Hematopoietic multipotent progenitor cell treated with erythropoietin and hydrocortisone succinate and interleukin-3 and kit ligand, for 6 days (in vitro differentiated cells): ENCODE results near the gene TAAR6.
"Not testable (repeated sequence)": the region's sequence is repeated elsewhere in the genome, so short reads cannot be mapped to it uniquely, and the experiment has no call there.

Experiments
- DNase-seq: peaks from one replicate; pipeline ENCODE4 v3.0.0-alpha.2; 2015

TAAR6 gene

GRCh38 chr6:132570221-132570777, at the start of gene TAAR6:
TAAR6 (plus strand) TSS chr6:132570322; CDS start chr6:132570322, 0 bp downstream.
- DNase-seq, result no peak

GRCh38 chr6:132520953-132521352, 49.2 kb upstream of the TAAR6 start:
- DNase-seq, result no peak

DNA sequence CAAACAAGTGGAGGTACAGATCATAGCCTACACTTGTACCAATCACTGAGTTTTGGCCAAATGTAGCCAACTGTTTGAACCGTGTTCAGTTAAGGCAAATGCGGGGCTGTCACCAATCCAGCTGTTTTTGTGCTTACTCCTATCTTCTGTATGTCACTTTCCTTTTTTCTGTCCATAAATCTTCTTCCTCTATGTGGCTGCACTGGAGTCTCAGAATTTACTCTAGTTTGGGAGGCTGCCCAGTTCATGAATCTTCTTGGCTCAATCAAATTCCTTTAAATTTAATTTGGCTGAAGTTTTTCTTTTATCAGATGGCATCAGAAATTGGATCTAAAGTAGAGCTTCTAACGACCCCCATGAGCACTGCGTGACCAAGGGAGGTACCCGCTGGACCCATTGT, 45.5 kb upstream of the TAAR6 start:
- DNase-seq, result no peak

GRCh38 chr6:132525866-132526265, 44.3 kb upstream of the TAAR6 start:
- DNase-seq, result no peak

GRCh38 chr6:132526461-132526860, 43.7 kb upstream of the TAAR6 start:
- no peak for DNase-seq

DNA sequence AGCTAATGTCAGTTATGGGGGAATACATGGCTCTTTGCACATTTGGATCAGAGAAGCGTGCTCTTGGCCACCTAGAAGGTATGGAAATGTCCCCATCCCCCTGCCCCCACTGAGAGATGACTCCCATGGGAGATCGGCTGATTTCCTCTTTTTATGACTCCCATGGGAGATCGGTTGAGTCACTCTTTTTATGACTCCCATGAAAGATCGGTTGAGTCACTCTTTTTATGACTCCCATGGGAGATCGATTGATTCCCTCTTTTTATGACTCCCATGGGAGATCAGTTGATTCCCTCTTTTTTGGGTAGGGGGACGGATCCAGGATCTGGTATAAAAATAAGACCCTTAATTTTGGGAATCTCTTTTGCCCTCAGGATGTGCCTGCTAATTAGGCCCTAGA, 42.3 kb upstream of the TAAR6 start:
- no peak for DNase-seq

DNA sequence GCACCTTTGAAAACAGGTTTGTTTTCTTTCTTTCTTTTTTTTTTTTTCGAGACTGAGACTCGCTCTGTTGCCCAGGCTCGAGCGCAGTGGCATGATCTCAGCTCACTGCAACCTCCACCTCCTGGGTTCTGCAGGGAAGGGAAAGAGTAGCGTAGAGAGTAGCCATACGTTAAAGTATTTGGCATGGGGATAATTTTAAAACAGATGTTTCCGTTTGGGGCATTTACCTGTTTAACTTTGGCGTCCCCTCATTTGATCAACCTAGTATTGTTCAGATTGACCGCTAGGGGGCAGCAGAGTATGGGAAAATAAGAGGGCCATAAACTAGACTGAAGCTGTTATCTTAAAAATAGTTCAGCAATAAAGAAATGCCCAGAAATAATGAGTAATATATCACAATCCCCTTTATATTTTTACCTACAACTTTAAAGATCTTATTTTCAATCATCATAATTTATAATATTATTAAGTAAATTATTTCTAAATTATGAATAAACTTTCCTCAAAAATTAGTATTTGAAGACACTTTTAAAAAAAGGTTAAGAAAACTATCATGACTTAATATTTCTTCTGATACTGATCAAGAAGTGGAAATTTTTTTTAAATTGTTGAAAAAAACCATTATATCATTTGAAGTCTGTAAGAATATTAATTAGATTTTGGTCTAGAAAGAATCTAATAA, 39.7 kb upstream of the TAAR6 start:
- DNase-seq, result peak; percentile 90

- DNase-seq, result not testable (repeated sequence)
Observed at GRCh38 chr6:132534546-132534945, 35.6 kb upstream of the TAAR6 start.

- no peak for DNase-seq
Observed at GRCh38 chr6:132537145-132537544, 33.0 kb upstream of the TAAR6 start.

GRCh38 chr6:132537977-132538376, 32.1 kb upstream of the TAAR6 start, which contains the start of gene TAAR9:
TAAR9 (plus strand) TSS chr6:132538277; CDS start chr6:132538290, 13 bp downstream.
- DNase-seq, result no peak

- DNase-seq, result no peak
Observed at GRCh38 chr6:132544826-132545225, 25.3 kb upstream of the TAAR6 start.

- no peak for DNase-seq
Observed at GRCh38 chr6:132548746-132549463, 21.2 kb upstream of the TAAR6 start.

GRCh38 chr6:132551214-132551613, 18.9 kb upstream of the TAAR6 start:
- DNase-seq, result no peak

- DNase-seq, result no peak
Observed at GRCh38 chr6:132552372-132552771, 17.8 kb upstream of the TAAR6 start, which contains the start of gene TAAR8. TAAR8 (plus strand) TSS chr6:132552672; CDS start chr6:132552693, 21 bp downstream.

DNA sequence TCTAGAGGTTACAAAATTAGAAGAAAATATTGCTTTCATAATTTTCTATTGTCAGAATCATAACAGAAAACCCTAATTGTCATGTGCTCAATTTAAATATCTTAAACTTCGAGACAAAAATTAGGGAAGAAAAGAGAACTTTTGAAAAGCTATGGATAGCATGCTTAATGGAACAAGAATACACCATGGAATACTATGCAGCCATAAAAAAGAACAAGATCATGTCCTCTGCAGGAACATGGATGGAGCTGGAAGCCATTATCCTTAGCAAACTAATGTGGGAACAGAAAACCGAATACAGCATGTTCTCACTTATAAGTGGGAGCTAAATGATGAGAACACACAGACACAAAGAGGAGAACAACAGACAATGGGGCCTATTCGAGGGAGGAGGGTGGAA, 10.0 kb upstream of the TAAR6 start:
- not testable (repeated sequence) for DNase-seq

DNA sequence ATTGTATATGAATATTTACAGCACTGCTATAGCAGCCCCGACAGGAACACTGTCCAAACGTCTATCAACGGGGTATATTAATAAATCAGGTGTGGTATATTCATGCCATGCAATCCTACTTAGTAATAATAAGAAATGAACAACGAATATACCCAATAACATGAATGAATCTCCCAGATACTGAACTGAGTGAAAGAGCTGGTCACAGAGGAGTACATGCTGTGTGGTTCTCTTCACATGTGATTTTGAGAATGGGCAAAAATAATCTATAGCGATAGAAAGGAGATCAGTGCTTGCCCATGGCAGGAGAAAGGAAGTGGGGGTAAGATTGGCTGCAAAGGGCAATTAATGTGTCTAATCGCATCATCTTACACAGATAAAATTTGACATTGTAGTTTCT, 3.7 kb upstream of the TAAR6 start:
- DNase-seq, result no peak

- no peak for DNase-seq
Observed at GRCh38 chr6:132567566-132567965, 2.6 kb upstream of the TAAR6 start.

DNA sequence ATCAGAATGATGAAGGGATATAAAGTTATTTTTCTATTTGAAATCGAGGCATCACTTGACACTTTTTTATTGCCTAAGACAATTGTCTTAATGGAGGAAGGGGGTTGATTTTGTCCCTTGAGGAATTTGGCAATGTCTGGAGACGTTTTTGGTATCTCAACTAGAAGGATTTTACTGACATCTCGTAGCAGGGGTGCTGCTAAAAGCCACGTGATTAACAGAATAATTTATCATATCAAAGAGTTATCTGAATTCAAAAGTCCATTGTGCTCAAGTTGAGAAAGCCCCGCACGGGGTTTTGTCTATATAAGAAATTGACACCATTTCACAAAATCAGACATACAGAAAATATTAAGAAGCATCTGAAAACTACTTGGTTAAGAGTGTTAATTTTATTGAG, 1.5 kb upstream of the TAAR6 start:
- no peak for DNase-seq

- no peak for DNase-seq
Observed at GRCh38 chr6:132569170-132569569, 952 bp upstream of the TAAR6 start.

- no peak for DNase-seq
Observed at GRCh38 chr6:132571774-132572173, 1.7 kb downstream of the TAAR6 start.

- DNase-seq, result no peak
Observed at GRCh38 chr6:132584698-132585097, 14.6 kb downstream of the TAAR6 start.

DNA sequence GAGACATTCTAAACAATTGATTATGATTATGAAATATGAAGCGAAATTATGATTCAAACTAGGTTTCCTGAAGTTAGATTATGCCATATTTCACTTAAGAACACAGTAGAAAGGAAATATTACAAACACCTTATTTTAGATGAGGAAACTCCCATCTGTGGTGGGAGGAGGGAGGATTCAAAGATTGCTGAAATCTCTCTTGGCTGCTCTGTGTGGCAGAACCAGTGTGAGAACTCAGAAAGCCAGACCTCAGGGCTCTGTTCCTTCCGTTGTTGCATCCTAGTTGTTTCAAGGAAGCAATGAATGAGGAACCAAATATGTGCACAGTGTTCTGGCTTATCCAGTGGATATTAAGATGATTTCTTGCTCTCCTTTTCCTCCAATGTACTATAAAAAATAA, 17.3 kb downstream of the TAAR6 start:
- no peak for DNase-seq

- DNase-seq, result no peak
Observed at GRCh38 chr6:132589454-132589853, 19.3 kb downstream of the TAAR6 start, which contains the start of gene TAAR5. TAAR5 (minus strand) TSS chr6:132589741; CDS start chr6:132589686, 55 bp downstream.

GRCh38 chr6:132590362-132590761, 20.2 kb downstream of the TAAR6 start:
- no peak for DNase-seq
